Smooth muscle cell (in vitro differentiated cells): ENCODE measurements around the gene LTBP3. TPM values are rescaled to one million over a fixed set of nuclear protein-coding genes. Genes with fewer than 3 reads are reported as not detected.

ENCODE experiments used
- DNase-seq: peaks from one replicate; lab custom pipeline; 2025; ENCODE audit not compliant: unreplicated experiment; lab: John Stamatoyannopoulos, UW
- H2AFZ ChIP-seq: fragments of 200-600 bp; sonication (generic); 2 replicates; pipeline ENCODE4 v1.6.0; 2016; ENCODE audit warnings: antibody characterized with exemption, low read depth, mild to moderate bottlenecking
- H3F3A ChIP-seq: fragments of 200-600 bp; sonication (generic); 2 replicates; pipeline ENCODE4 v1.6.0; 2017; ENCODE audit warnings: antibody characterized with exemption, low read depth
- H3K27ac ChIP-seq: fragments of 200-600 bp; sonication (generic); 2 replicates; pipeline ENCODE4 v1.5.1; 2016; ENCODE audit warnings: low read depth, mild to moderate bottlenecking
- H3K27me3 ChIP-seq: fragments of 200-600 bp; sonication (generic); 2 replicates; pipeline ENCODE4 v1.6.1; 2016; ENCODE audit warnings: low read depth, mild to moderate bottlenecking
- H3K36me3 ChIP-seq: fragments of 200-600 bp; sonication (generic); 2 replicates; pipeline ENCODE4 v1.5.1; 2016; ENCODE audit warnings: low read depth
- H3K4me1 ChIP-seq: fragments of 200-600 bp; sonication (generic); 2 replicates; pipeline ENCODE4 v1.5.1; 2016; ENCODE audit warnings: low read depth
- H3K4me2 ChIP-seq: fragments of 200-600 bp; sonication (generic); 2 replicates; pipeline ENCODE4 v1.6.0; 2016; ENCODE audit warnings: mild to moderate bottlenecking
- H3K4me3 ChIP-seq: fragments of 200-600 bp; sonication (generic); 2 replicates; pipeline ENCODE4 v1.5.1; 2016; ENCODE audit warnings: mild to moderate bottlenecking
- H3K79me2 ChIP-seq: fragments of 200-600 bp; sonication (generic); 2 replicates; pipeline ENCODE4 v1.6.0; 2016; ENCODE audit warnings: low read depth, mild to moderate bottlenecking
- H3K9ac ChIP-seq: fragments of 200-600 bp; sonication (generic); 2 replicates; pipeline ENCODE4 v1.6.0; 2016; ENCODE audit warnings: low read depth
- H3K9me3 ChIP-seq: fragments of 200-600 bp; sonication (generic); replicated peaks from 2 replicates; pipeline ENCODE4 v1.5.1; 2016; ENCODE audit warnings: low read depth
- H4K20me1 ChIP-seq: fragments of 200-600 bp; sonication (generic); 2 replicates; pipeline ENCODE4 v1.6.0; 2016; ENCODE audit warnings: low read depth
- CTCF ChIP-seq: fragments of 200-600 bp; sonication (generic); IDR thresholded peaks from 2 replicates; pipeline ENCODE4 v1.5.1; 2017; ENCODE audit warnings: borderline replicate concordance, mild to moderate bottlenecking, antibody characterized with exemption; ENCODE audit not compliant: insufficient read depth, poor library complexity, severe bottlenecking
- WGBS: methylation state at CpG from one replicate; pipeline ENCODE4 v1.1.7; 2016; ENCODE audit warnings: low lambda C conversion rate; 5-methylcytosine and 5-hydroxymethylcytosine counted together
- polyA plus RNA-seq: library from polyadenylated mRNA; unstranded; fragments of >200 nt; fragmentation: Nextera tagmentation; extraction: Ambion mirVana; gene quantifications from 2 replicates; pipeline ENCODE4 v1.2.1, GENCODE V29; 2016
- total RNA-seq: library from RNA; depleted of rRNA; stranded (reverse); fragments of >200 nt; gene quantifications from 2 replicates; pipeline ENCODE4 v1.2.3, GENCODE V29; 2014

Gene LTBP3
- total and polyA plus RNA-seq, 2 experiments from 2014 or later: 33.6 to 46.4 TPM

DNA sequence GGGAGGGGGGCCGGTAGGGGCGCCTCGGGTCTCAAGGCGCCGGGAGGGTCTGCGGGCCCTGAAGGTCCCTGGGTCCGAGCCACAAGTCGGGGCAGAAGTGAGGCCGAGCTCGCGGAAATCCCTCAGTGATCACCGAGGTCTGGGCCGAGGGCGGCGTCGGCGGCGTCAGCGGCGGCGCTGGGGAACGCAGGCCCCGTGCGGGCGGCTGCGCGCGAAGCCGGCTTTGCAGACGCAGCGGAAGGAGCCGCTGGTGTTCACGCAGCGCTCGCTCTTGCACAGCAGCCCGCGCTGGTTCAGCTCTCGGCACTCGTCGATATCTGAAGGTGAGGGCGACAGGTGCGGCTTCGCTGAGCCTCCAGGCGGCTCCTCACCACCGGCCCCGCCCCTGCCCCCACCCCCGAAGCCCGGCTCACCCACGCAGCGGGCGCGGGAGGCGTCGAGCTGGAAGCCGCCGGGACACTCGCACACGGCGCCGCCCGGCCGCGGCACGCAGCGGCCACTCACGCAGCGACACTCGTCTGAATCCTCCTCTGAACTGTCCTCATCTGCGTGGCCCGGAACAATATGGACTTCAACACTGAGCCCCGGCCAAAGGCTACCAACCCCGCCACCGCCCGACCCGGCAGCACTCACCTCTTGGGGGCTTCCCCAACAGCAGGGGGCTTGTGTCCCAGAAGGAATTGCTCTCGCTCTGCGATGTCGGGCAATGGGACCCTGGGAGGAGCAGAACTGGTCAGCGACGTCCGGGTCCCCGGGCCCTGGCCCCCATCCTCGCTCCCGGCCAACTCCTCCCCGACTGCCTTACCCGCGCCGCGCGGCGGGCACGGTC lies 19.0 kb downstream of the LTBP3 start:
- WGBS: 13% methylated on average over 62 of the region's 92 CpGs
- TF ChIP-seq CTCF: no peak
- H3F3A ChIP-seq: peaks cover 24% of the 10 kb centered on the region
- H3K9ac ChIP-seq: no peak overlapping the region
- DNase-seq: no peak
- H2AFZ ChIP-seq: no peak overlapping the region
- peak overlapping the region; percentile 83 for H3K4me2 ChIP-seq
- no peaks in the 10 kb centered on the region for H3K27me3 ChIP-seq
- no peaks in the 10 kb centered on the region for H3K79me2 ChIP-seq
- H4K20me1 ChIP-seq: peaks cover 57% of the 10 kb centered on the region
- peaks cover 11% of the 10 kb centered on the region for H3K4me1 ChIP-seq
- H3K9me3 ChIP-seq: no peaks in the 10 kb centered on the region
- H3K4me3 ChIP-seq: peak overlapping the region; percentile 51
- H3K36me3 ChIP-seq: no peaks in the 10 kb centered on the region
- peak overlapping the region; percentile 24 for H3K27ac ChIP-seq

GRCh38 chr11:65538232-65538914 lies 19.8 kb downstream of the LTBP3 start:
- TF ChIP-seq CTCF: no peak
- H3K9ac ChIP-seq: no peak overlapping the region
- WGBS: 88% methylated on average over 43 of the region's 43 CpGs
- H3F3A ChIP-seq: peaks cover 25% of the 10 kb centered on the region
- H3K4me2 ChIP-seq: peak overlapping the region; percentile 83
- peaks cover 11% of the 10 kb centered on the region for H3K4me1 ChIP-seq
- no peak overlapping the region for H3K4me3 ChIP-seq
- H4K20me1 ChIP-seq: peaks cover 65% of the 10 kb centered on the region
- no peaks in the 10 kb centered on the region for H3K9me3 ChIP-seq
- no peaks in the 10 kb centered on the region for H3K36me3 ChIP-seq
- no peak overlapping the region for H2AFZ ChIP-seq
- H3K27ac ChIP-seq: no peak overlapping the region
- H3K79me2 ChIP-seq: no peaks in the 10 kb centered on the region
- DNase-seq: no peak
- no peaks in the 10 kb centered on the region for H3K27me3 ChIP-seq

DNA sequence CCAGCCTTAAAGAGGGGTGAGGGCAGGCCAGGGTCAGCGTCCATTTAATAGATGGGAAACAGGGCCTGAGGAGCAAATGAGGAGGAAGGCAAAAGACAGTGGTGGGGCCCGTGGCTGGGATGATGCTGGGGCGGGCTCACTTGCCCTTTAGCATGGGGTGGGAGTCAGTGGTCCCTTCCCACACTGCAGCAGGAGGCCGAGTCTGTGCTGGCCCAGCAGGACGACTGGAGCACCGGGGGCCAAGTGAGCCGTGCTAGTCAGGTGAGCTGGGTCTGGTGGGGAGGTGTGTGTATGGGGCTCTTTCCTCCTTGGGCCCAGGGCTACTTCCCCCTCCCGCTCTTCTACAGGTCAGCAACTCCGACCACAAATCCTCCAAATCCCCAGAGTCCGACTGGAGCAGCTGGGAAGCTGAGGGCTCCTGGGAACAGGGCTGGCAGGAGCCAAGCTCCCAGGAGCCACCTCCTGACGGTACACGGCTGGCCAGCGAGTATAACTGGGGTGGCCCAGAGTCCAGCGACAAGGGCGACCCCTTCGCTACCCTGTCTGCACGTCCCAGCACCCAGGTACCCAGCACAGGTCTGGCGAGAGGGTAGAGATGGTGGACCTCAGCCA lies 20.4 kb downstream of the LTBP3 start:
- Histone ChIP-seq H2AFZ (no peak overlapping the region), H3K9ac (no peak overlapping the region), H3K27ac (no peak overlapping the region), H3K4me2 (no peak overlapping the region), H3K36me3 (no peaks in the 10 kb centered on the region), H3K27me3 (no peaks in the 10 kb centered on the region), H3K4me1 (peaks cover 11% of the 10 kb centered on the region), H3K79me2 (no peaks in the 10 kb centered on the region), H3F3A (peaks cover 31% of the 10 kb centered on the region), H3K4me3 (no peak overlapping the region), H3K9me3 (no peaks in the 10 kb centered on the region), H4K20me1 (peaks cover 71% of the 10 kb centered on the region)
- 79% methylated on average over 18 of the region's 18 CpGs for WGBS
- no peak for TF ChIP-seq CTCF
- DNase-seq: no peak
